ENCODE measurements around the gene PELI3.

- TF ChIP-seq CTCF (conservative IDR thresholded peaks at IDR 0.05; ENCODE audit: low read depth, low read length) = no peak
- TF ChIP-seq EZH2 (IDR thresholded peaks at IDR 0.05; ENCODE audit: low read length, unreplicated experiment) = no peak
Observed at GRCh38 chr11:66510271-66510989, 43.7 kb downstream of the PELI3 start, which contains the start of gene BBS1.
